Nephron (organoid): Measurements from ENCODE around the gene PPP1CA.

ENCODE experiments used
- H3K27ac Mint-ChIP-seq, 3 experiments: 2 replicates each; pipeline ENCODE4 v1.8.0; 2020; ENCODE audit warnings: mixed read lengths in 3 of 3, mild to moderate bottlenecking in 2 of 3, moderate library complexity in 1 of 3
- H3K27me3 Mint-ChIP-seq: 2 replicates; pipeline ENCODE4 v1.8.0; 2021; ENCODE audit warnings: low read depth, mild to moderate bottlenecking, moderate library complexity, mixed read lengths
- H3K36me3 Mint-ChIP-seq: 2 replicates; pipeline ENCODE4 v1.8.0; 2020; ENCODE audit warnings: low read depth, mixed read lengths
- H3K4me1 Mint-ChIP-seq: 2 replicates; pipeline ENCODE4 v1.8.0; 2020; ENCODE audit warnings: mixed read lengths
- H3K4me3 Mint-ChIP-seq, 3 experiments: 2 replicates each; pipeline ENCODE4 v1.8.0; 2020; ENCODE audit warnings: mild to moderate bottlenecking in 3 of 3, mixed read lengths in 3 of 3, moderate library complexity in 2 of 3
- H3K9me3 Mint-ChIP-seq: 2 replicates; pipeline ENCODE4 v1.8.0; 2020; ENCODE audit warnings: mixed read lengths
- CTCF ChIP-seq, 3 experiments: fragments of 200-600 bp; sonication (generic); IDR thresholded peaks; one replicate each; pipeline ENCODE4 v1.5.0; 2021; ENCODE audit warnings: antibody characterized with exemption in 3 of 3; ENCODE audit not compliant: unreplicated experiment in 3 of 3

Gene PPP1CA

DNA sequence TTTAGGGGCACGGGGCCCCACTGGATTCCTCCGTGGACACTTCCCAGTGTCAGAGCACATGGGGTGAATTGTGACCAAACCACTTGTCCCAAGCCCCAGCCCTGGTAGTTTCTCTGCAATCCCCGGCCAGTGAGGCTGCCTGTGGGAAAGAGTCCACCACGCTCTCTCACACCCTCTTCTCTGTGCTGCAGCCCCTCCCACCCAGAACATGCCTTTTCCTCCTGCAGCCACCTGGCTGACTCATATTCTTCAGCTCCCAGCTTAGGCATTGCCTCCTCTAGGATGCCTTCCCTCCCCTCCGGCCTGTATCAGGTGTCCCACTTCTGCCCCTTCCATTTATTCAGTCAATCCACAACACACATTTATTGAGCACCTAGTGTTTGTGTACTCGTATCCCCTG, 21.2 kb upstream of the PPP1CA start:
- Mint-ChIP-seq H3K27me3 (peaks cover 2% of the 10 kb centered on the region), H3K4me3 (peak overlapping the region; percentile 49 to 62 (median 49)), H3K36me3 (no peaks in the 10 kb centered on the region), H3K9me3 (no peaks in the 10 kb centered on the region), H3K4me1 (peaks cover 8% of the 10 kb centered on the region), H3K27ac (peak overlapping the region in 2 of 3 experiments; percentile 53 to 74)
- no peak for TF ChIP-seq CTCF (IDR thresholded peaks at IDR 0.05; ENCODE audit: unreplicated experiment in 3 of 3)

GRCh38 chr11:67421430-67422031, 19.9 kb upstream of the PPP1CA start:
- H3K4me1 Mint-ChIP-seq: peaks cover 13% of the 10 kb centered on the region
- no peak for TF ChIP-seq CTCF (IDR thresholded peaks at IDR 0.05; ENCODE audit: unreplicated experiment in 3 of 3)
- no peaks in the 10 kb centered on the region for H3K9me3 Mint-ChIP-seq
- no peaks in the 10 kb centered on the region for H3K36me3 Mint-ChIP-seq
- H3K27me3 Mint-ChIP-seq: peaks cover 10% of the 10 kb centered on the region
- peak overlapping the region; percentile 55 to 93 (median 90) for H3K27ac Mint-ChIP-seq
- peak overlapping the region; percentile 72 to 82 (median 77) for H3K4me3 Mint-ChIP-seq

DNA sequence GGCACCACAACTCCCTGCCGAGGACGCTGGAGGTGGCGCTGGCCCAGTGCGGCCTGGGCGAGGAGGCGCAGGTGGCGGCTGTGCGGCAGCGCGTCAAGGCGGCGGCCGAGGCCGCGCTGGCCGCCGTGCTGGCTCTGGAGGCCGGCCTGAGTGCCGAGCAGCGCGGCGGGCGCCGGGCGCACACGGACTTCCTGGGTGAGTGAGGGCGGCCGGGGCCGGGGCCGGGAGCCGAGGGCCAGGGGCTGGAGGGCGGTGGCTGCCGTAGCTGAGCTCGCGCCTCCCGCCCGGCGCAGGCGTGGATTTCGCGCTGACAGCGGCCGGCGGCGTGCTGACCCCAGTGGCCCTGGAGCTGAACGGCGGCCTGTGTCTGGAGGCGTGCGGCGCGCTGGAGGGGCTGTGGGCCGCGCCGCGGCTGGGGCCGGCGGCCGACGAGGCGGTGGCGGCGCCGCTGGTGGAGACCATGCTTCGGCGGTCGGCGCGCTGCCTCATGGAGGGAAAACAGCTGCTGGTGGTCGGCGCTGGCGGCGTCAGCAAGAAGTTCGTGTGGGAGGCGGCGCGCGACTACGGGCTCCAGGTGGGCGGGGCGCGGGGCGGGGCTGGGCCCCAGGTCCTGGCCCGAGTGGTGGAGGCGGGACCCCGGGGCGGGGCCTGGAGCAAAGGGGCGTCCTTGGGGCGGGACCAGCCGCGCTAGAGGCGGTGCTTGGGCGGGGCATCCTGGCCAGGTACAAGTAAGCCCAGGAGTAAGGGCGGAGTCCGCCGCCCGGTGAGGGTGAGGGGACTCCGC, 19.2 kb upstream of the PPP1CA start:
- no peak for TF ChIP-seq CTCF (IDR thresholded peaks at IDR 0.05; ENCODE audit: unreplicated experiment in 3 of 3)
- Mint-ChIP-seq H3K4me1 (peaks cover 19% of the 10 kb centered on the region), H3K27me3 (peaks cover 17% of the 10 kb centered on the region), H3K9me3 (no peaks in the 10 kb centered on the region), H3K36me3 (no peaks in the 10 kb centered on the region), H3K4me3 (peak overlapping the region; percentile 72 to 82 (median 77)), H3K27ac (peak overlapping the region; percentile 55 to 93 (median 90))

DNA sequence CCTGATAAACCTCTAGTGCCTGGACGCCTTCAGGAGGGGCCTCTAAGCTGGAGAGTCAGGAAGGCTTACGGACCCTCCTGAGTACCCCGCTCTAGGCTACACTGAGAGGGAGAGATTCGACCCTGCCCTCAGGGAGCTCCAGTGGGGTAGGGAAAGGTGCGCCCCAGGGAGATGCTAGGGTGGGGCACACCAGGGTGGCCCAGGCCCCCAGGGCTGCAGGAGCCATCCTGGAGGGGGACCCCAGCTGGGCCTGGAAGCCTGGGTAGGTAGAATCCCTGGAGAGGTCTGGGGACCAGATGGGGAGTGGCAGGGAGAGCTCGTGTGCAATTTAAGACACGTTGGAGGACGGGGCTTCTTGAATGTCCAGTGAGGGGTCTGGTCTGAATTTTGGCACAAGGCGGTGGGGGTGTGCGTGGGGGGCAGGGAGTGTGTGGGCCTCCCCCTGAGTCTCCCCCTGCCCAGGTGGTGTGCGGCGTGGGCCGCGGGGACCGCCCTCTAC, 18.5 kb upstream of the PPP1CA start:
- peaks cover 18% of the 10 kb centered on the region for H3K27me3 Mint-ChIP-seq
- H3K9me3 Mint-ChIP-seq: no peaks in the 10 kb centered on the region
- peak overlapping the region; percentile 48 to 91 (median 84) for H3K27ac Mint-ChIP-seq
- H3K4me1 Mint-ChIP-seq: peaks cover 19% of the 10 kb centered on the region
- no peak for TF ChIP-seq CTCF (IDR thresholded peaks at IDR 0.05; ENCODE audit: unreplicated experiment in 3 of 3)
- H3K4me3 Mint-ChIP-seq: peak overlapping the region; percentile 77 to 83 (median 80)
- no peaks in the 10 kb centered on the region for H3K36me3 Mint-ChIP-seq

DNA sequence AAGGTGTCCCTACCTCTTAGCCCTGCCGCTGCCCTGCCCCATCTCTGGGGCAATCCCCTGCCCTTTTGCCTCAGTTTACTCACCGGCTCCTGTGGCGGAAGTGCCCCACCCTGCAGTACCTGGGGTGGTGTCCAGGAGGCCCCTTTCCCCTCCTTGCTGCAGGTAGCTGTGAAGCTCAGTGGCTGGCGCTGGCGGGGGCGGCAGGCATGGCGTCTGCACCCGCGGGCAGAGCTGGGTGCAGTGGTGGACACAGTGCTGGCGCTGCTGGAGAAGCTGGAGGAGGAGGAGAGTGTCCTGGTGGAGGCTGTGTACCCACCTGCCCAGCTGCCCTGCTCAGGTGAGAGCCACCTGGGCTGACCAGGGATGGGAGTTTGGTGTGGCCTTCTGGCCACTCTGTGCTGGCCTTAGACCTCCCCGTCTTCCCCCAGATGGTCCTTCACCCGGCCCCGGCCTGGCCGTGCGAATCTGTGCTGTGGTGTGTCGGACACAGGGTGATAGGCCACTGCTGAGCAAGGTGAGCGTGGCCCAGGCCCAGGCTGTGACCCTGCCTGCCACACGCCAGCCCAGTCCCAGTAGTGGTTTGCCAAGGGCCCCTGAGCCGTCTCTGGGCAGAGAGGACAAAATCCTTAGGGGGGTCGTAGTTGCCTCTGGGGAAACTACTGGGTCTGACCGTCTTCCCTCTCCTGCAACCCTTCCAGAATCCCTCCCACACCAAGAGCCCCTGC, 17.8 kb upstream of the PPP1CA start:
- Mint-ChIP-seq H3K27me3 (peaks cover 25% of the 10 kb centered on the region), H3K9me3 (no peaks in the 10 kb centered on the region), H3K4me1 (peaks cover 19% of the 10 kb centered on the region), H3K4me3 (peak overlapping the region; percentile 77 to 83 (median 80)), H3K36me3 (no peaks in the 10 kb centered on the region), H3K27ac (peak overlapping the region; percentile 48 to 91 (median 84))
- TF ChIP-seq CTCF (IDR thresholded peaks at IDR 0.05; ENCODE audit: unreplicated experiment in 3 of 3): no peak
